CD4-positive, alpha-beta memory T cell (primary cell): ENCODE results near the gene ISM1. TPM values are rescaled to one million over a fixed set of nuclear protein-coding genes. Genes with fewer than 3 reads are reported as not detected.

Experiments
- CTCF ChIA-PET: fragments of 350-600 bp; sonication (Branson Sonifier 250); formaldehyde crosslinking; loops from one replicate; lab custom pipeline; 2021; ENCODE audit warnings: inconsistent platforms; ENCODE audit not compliant: partially characterized antibody; lab: Charles Lee
- POLR2A ChIA-PET: fragments of 350-600 bp; sonication (Branson Sonifier 250); formaldehyde crosslinking; loops from one replicate; lab custom pipeline; 2021; ENCODE audit not compliant: partially characterized antibody; lab: Charles Lee
- DNase-seq, 5 donors: peaks; one replicate each; pipeline versions ENCODE4 v3.0.0 to v3.0.0-alpha.2; 2020 to 2022; ENCODE audit warnings: mixed read lengths in 1 of 5
- H3K27ac ChIP-seq: one replicate; pipeline ENCODE4 v1.7.0; 2013; ENCODE audit warnings: low read depth, low read length
- H3K27me3 ChIP-seq: 2 replicates; pipeline ENCODE4 v1.7.0; 2013; ENCODE audit warnings: mild to moderate bottlenecking, low read length, moderate library complexity; ENCODE audit not compliant: insufficient read depth
- H3K36me3 ChIP-seq: 2 replicates; pipeline ENCODE4 v1.7.0; 2013; ENCODE audit warnings: mild to moderate bottlenecking, low read length, moderate library complexity; ENCODE audit not compliant: insufficient read depth
- H3K4me1 ChIP-seq: 2 replicates; pipeline ENCODE4 v1.7.0; 2013; ENCODE audit warnings: mild to moderate bottlenecking, low read length, moderate library complexity; ENCODE audit not compliant: insufficient read depth
- H3K4me3 ChIP-seq, 2 donors: one replicate each; pipeline ENCODE4 v1.7.0; 2013; ENCODE audit warnings: low read length in 2 of 2, mild to moderate bottlenecking in 1 of 2
- H3K9me3 ChIP-seq, 2 donors: one replicate each; pipeline ENCODE4 v1.7.0; 2013; ENCODE audit warnings: low read length in 2 of 2, control low read depth in 1 of 2; ENCODE audit not compliant: control insufficient read depth in 1 of 2
- H3K27ac Mint-ChIP-seq, 7 donors: one replicate each; pipeline ENCODE4 v1.8.0; 2020 to 2021; ENCODE audit warnings: mixed read lengths in 7 of 7, mild to moderate bottlenecking in 6 of 7, inconsistent platforms in 3 of 7, moderate library complexity in 3 of 7
- H3K27me3 Mint-ChIP-seq, 2 donors: one replicate each; pipeline ENCODE4 v1.8.0; 2020 to 2021; ENCODE audit warnings: mixed read lengths in 2 of 2
- H3K36me3 Mint-ChIP-seq, 2 donors: one replicate each; pipeline ENCODE4 v1.8.0; 2020 to 2021; ENCODE audit warnings: mixed read lengths in 2 of 2, inconsistent platforms in 1 of 2, mild to moderate bottlenecking in 1 of 2
- H3K4me1 Mint-ChIP-seq, 4 donors: one replicate each; pipeline ENCODE4 v1.8.0; 2020 to 2021; ENCODE audit warnings: mixed read lengths in 4 of 4, mild to moderate bottlenecking in 1 of 4
- H3K4me3 Mint-ChIP-seq, 8 donors: one replicate each; pipeline ENCODE4 v1.8.0; 2020 to 2021; ENCODE audit warnings: mixed read lengths in 8 of 8, mild to moderate bottlenecking in 7 of 8, moderate library complexity in 6 of 8, inconsistent platforms in 3 of 8
- H3K9me3 Mint-ChIP-seq, 8 donors: one replicate each; pipeline ENCODE4 v1.8.0; 2020 to 2021; ENCODE audit warnings: mixed read lengths in 8 of 8, mild to moderate bottlenecking in 5 of 8, inconsistent platforms in 3 of 8, moderate library complexity in 1 of 8
- intact Hi-C: fragments of 100-400 bp; cut with micrococcal nuclease; formaldehyde crosslinking; loops from one replicate; pipeline ENCODE4 v1.15.1; 2023
- polyA plus RNA-seq, 2 donors: library from polyadenylated mRNA; unstranded; fragments of 300-500 nt; fragmentation: Illumina TruSeq; gene quantifications; one replicate each; pipeline ENCODE4 v1.2.3, GENCODE V29; 2021
- total RNA-seq, 2 experiments: library from RNA; stranded (reverse); gene quantifications; one replicate each; pipeline ENCODE4 v1.2.3, GENCODE V29; 2021

The ISM1 gene
- total and polyA plus RNA-seq, 4 experiments from 2014 or later: 2.5 to 7.7 (median 4.0) TPM

DNA sequence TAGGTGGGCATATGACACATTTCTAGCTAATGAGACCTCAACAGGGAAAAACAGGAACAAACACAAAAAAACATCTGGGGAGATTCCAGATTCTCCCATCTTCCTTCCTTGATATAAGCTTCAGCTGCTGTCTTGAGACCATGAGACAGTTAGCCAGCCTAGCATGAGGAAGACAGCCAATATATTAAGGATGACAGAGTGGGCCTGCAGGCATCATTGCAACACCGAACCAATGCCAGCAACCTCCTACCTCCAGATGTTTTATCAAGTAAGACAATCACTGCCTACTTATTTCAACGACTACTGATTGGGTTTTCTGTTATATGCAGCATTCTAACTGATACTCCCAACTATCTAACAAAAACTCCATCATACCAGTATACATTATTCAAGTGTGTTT, 119.0 kb downstream of the ISM1 start:
- ChIA-PET POLR2A (no interaction called here), CTCF (no interaction called here)
- peaks cover 0 to 3% (median 2%) of the 10 kb centered on the region in 8 donors for H3K9me3 Mint-ChIP-seq
- H3K36me3 Mint-ChIP-seq: no peaks in the 10 kb centered on the region
- H3K27me3 ChIP-seq: no peaks in the 10 kb centered on the region
- H3K4me1 ChIP-seq: no peaks in the 10 kb centered on the region
- no peak overlapping the region for H3K4me3 Mint-ChIP-seq
- no peak overlapping the region for H3K4me3 ChIP-seq
- DNase-seq: no peak
- intact Hi-C loops: no loop called here
- H3K27me3 Mint-ChIP-seq: peaks cover 0 to 2% of the 10 kb centered on the region in 2 donors
- no peaks in the 10 kb centered on the region for H3K36me3 ChIP-seq
- H3K9me3 ChIP-seq: no peaks in the 10 kb centered on the region
- no peaks in the 10 kb centered on the region for H3K4me1 Mint-ChIP-seq
- no peak overlapping the region for H3K27ac ChIP-seq
- no peak overlapping the region for H3K27ac Mint-ChIP-seq

DNA sequence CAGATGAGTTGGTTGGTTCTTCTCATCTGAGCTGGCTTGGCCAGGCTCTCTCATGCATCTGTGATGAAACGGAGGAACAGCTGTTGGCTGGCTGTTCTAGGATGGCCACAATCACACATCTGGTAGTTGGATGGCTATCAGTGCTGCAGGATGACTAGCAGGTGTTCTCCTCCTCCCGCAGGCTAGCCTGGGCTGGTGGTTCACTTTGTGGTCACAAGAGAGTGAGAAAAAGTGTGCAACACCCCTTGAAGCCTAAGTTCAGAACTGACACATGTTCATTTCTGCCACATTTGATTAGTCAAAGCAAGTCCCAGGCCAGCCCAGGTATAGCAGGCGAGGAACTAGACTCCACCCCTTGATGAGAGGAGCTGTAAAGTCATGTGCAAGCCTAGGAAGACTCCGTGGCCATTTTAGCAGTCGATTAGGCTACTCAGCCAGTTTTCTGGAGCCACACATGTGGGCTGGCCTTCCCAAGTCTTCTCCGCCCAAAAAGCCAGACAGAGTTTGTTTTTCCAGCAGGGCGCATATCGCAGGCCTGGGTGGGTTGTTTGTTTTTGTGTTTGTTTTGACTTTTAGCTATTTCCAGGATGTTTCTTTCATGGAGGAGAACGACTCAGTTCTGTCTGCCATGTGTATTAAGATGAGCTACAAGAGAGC, 120.8 kb downstream of the ISM1 start:
- DNase-seq: no peak
- Histone ChIP-seq H3K4me3 (no peak overlapping the region), H3K9me3 (no peaks in the 10 kb centered on the region), H3K36me3 (no peaks in the 10 kb centered on the region), H3K27ac (no peak overlapping the region), H3K27me3 (no peaks in the 10 kb centered on the region), H3K4me1 (no peaks in the 10 kb centered on the region)
- no peaks in the 10 kb centered on the region for H3K4me1 Mint-ChIP-seq
- peaks cover 0 to 3% (median under 1%) of the 10 kb centered on the region in 8 donors for H3K9me3 Mint-ChIP-seq
- no peak overlapping the region for H3K27ac Mint-ChIP-seq
- no peaks in the 10 kb centered on the region for H3K36me3 Mint-ChIP-seq
- ChIA-PET POLR2A (no interaction called here), CTCF (no interaction called here)
- peaks cover 0 to 2% of the 10 kb centered on the region in 2 donors for H3K27me3 Mint-ChIP-seq
- H3K4me3 Mint-ChIP-seq: no peak overlapping the region
- intact Hi-C loops: no loop called here

DNA sequence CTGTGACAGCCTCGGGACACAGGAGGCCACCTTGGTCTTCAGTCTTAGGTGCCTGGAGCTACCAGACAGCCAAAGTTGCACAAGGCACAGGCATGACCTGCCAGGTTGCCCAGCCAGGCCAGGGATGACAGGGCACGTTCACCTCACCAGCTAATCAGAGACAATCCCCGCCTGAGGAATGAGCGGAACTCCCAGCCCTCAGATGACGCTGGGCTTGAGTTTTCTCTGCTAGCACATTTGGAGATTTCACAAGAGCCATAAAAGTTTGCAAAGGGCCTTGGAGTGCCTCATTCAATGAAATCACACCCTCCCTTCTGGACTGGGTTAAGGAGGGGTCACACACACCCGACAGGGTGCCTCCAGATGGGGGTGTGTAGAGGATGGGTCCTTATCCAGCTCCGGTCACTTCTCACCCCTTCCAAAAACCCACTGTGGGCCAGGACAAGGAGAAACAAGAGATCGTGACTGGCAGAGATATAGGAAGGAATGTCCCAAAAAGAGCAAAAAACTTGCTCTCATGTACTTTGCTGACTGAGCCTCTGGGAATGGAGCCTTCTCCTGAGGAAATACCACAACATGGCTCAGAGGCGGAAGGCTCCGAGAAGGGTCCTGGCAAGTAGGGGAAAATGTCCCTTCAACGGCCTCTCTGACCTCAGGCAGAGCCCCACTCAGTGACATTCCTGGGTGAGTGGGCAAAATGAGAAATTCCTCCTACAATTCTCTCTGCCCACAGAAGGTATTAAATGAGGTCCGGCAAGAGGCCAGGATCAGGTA, 121.6 kb downstream of the ISM1 start:
- CTCF ChIA-PET: no interaction called here
- peaks cover 0 to 3% (median under 1%) of the 10 kb centered on the region in 8 donors for H3K9me3 Mint-ChIP-seq
- no peak overlapping the region for H3K27ac Mint-ChIP-seq
- H3K27me3 Mint-ChIP-seq: peaks cover 1 to 2% of the 10 kb centered on the region in 2 donors
- no peak overlapping the region for H3K27ac ChIP-seq
- H3K4me3 ChIP-seq: no peak overlapping the region
- H3K4me1 ChIP-seq: no peaks in the 10 kb centered on the region
- POLR2A ChIA-PET: no interaction called here
- H3K4me1 Mint-ChIP-seq: no peaks in the 10 kb centered on the region
- intact Hi-C loops: no loop called here
- no peaks in the 10 kb centered on the region for H3K27me3 ChIP-seq
- no peaks in the 10 kb centered on the region for H3K9me3 ChIP-seq
- H3K36me3 Mint-ChIP-seq: no peaks in the 10 kb centered on the region
- no peak for DNase-seq
- no peak overlapping the region for H3K4me3 Mint-ChIP-seq
- no peaks in the 10 kb centered on the region for H3K36me3 ChIP-seq

DNA sequence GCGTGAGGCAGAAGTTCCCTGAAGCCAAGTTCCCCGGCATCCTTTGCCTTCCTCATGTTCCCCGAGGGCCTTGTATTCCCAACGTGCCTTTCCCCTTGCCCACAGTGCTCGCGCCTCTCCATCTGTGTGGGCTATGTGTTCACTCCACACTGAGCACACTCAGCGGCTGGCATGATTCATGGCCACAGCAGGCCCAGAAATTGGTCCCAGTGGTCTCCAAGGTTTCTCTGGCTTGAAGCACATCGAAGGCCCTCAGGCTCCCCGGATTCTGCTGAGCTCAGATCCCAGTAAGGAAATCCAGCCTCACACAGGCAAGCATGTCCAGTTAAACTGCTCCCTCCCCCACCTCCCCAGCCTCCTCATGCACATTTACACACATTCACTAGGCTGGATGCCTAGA, 123.6 kb downstream of the ISM1 start:
- ChIA-PET CTCF (no interaction called here), POLR2A (no interaction called here)
- intact Hi-C loops: no loop called here
- Histone ChIP-seq H3K9me3 (no peaks in the 10 kb centered on the region), H3K36me3 (no peaks in the 10 kb centered on the region), H3K4me3 (no peak overlapping the region), H3K4me1 (no peaks in the 10 kb centered on the region), H3K27ac (no peak overlapping the region), H3K27me3 (no peaks in the 10 kb centered on the region)
- no peak overlapping the region for H3K27ac Mint-ChIP-seq
- DNase-seq: no peak
- H3K27me3 Mint-ChIP-seq: peaks cover 1 to 2% of the 10 kb centered on the region in 2 donors
- peaks cover 0 to 2% (median 0%) of the 10 kb centered on the region in 8 donors for H3K9me3 Mint-ChIP-seq
- H3K4me1 Mint-ChIP-seq: no peaks in the 10 kb centered on the region
- H3K36me3 Mint-ChIP-seq: no peaks in the 10 kb centered on the region
- H3K4me3 Mint-ChIP-seq: no peak overlapping the region

DNA sequence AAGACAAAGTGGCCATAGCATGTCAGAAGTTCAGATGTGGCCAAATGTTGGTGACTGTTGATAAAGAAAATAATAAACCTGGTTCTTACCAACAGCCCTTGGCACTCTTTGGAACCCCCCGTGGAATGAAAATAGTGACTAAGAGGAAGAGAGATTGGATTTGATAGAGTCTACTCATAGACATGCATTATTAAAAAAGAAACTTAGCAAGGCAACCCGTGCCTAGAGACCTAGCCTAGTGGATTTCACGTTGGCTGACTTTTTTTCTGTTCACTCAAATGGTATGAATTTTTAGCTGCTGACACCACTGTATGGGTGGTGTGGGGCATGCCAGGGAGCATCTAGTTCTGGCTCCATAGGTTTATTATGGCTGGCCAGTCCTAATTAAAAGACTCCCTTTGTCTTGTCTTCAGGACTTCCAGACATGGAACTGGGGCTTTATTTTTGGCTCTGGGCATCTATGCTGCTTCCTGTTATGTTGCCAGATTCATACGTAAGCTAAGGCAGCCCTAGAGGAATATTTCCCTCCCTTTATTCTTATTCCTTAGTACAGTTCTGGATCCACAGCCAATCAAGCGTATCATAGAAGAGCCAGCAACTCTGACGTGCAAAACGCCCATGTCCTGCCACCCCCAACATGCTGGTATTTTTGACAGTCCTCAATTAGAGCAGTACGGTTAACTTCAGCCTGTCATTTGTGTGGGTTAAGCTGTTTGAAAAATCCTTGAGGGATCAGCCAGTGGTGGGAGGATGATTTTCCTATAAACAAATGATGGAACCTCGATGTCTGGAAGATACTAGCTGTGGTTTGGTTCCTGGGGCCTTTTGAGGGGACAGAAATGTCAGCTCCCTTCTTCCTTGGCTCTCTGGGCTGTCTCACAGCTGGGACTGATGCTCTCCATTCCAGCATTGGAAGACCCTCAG, 127.5 kb downstream of the ISM1 start:
- H3K4me3 Mint-ChIP-seq: no peak overlapping the region
- H3K27me3 Mint-ChIP-seq: peaks cover 1 to 2% of the 10 kb centered on the region in 2 donors
- POLR2A ChIA-PET: no interaction called here
- H3K4me3 ChIP-seq: no peak overlapping the region
- H3K36me3 ChIP-seq: no peaks in the 10 kb centered on the region
- intact Hi-C loops: no loop called here
- H3K4me1 ChIP-seq: no peaks in the 10 kb centered on the region
- DNase-seq: no peak
- H3K27ac ChIP-seq: no peak overlapping the region
- CTCF ChIA-PET: no interaction called here
- H3K36me3 Mint-ChIP-seq: no peaks in the 10 kb centered on the region
- no peak overlapping the region for H3K27ac Mint-ChIP-seq
- H3K9me3 ChIP-seq: no peaks in the 10 kb centered on the region
- H3K4me1 Mint-ChIP-seq: no peaks in the 10 kb centered on the region
- H3K9me3 Mint-ChIP-seq: peaks cover 0 to 2% (median 0%) of the 10 kb centered on the region in 8 donors
- no peaks in the 10 kb centered on the region for H3K27me3 ChIP-seq

DNA sequence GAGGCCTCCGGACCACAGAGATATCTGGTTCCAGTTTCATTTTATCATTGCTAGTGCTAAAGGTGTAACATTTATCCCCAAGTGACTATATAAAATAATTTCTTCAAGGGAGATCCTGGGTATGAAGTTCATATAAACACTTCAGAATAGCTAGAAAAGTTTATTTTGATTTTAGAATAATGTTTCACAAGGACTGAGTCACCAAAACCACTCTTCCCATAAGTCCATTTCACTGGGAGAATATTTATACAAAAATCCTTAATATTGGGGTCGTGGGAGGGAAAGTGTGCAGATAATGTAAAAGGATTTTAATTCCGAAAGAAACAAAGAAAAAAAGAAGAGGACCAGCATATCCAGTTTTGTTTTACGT, 128.1 kb downstream of the ISM1 start:
- Histone ChIP-seq H3K27ac (no peak overlapping the region), H3K4me1 (no peaks in the 10 kb centered on the region), H3K9me3 (no peaks in the 10 kb centered on the region), H3K4me3 (no peak overlapping the region), H3K36me3 (no peaks in the 10 kb centered on the region), H3K27me3 (no peaks in the 10 kb centered on the region)
- Mint-ChIP-seq H3K27me3 (peaks cover 1 to 2% of the 10 kb centered on the region in 2 donors), H3K36me3 (no peaks in the 10 kb centered on the region), H3K4me3 (no peak overlapping the region), H3K27ac (no peak overlapping the region), H3K4me1 (no peaks in the 10 kb centered on the region), H3K9me3 (no peaks in the 10 kb centered on the region)
- intact Hi-C loops: no loop called here
- no peak for DNase-seq
- ChIA-PET POLR2A (no interaction called here), CTCF (no interaction called here)
